Hypothalamus (tissue), 51 donors: ENCODE results near the gene INPP5D.
A peak's percentile ranks its signal among the peaks of the same experiment; 100 is the strongest.
"Not testable (repeated sequence)": the region's sequence is repeated elsewhere in the genome, so short reads cannot be mapped to it uniquely, and the experiment has no call there.

Experiments
- DNase-seq, 51 donors: peaks; one replicate each; lab custom pipeline; 2025; lab: John Stamatoyannopoulos, UW

INPP5D gene

DNA sequence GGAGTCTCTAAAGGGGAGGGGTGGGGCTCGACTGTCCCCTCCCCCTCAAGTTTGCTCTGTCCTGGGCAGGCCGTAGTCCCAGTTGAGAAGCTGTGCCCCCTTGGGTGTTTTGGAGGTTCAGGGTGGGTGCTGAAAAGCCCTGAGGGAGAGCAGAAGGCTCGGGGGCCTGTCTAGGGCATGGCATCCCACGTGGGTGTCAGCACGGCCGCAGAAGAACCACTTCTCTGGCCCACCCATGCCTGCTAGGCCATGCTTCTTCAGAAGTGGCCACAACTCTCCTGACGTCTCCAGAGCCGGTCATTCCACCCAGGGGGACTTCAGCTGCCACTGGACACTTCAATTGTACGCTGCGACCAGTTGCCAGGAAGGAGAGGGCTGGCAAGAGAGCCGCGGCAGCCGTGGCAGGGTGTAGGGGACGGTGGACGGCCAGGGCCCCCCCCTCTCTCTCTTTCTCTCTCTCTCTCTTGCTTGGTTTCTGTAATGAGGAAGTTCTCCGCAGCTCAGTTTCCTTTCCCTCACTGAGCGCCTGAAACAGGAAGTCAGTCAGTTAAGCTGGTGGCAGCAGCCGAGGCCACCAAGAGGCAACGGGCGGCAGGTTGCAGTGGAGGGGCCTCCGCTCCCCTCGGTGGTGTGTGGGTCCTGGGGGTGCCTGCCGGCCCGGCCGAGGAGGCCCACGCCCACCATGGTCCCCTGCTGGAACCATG, at the start of gene INPP5D:
Gene INPP5D, plus strand, starts transcription at position 546 of the 704 bp plus-strand sequence. Its CDS starts 137 bp downstream, at position 683.
- DNase-seq = peak in 4 of 51 donors; percentile 21 to 44 (median 35)

DNA sequence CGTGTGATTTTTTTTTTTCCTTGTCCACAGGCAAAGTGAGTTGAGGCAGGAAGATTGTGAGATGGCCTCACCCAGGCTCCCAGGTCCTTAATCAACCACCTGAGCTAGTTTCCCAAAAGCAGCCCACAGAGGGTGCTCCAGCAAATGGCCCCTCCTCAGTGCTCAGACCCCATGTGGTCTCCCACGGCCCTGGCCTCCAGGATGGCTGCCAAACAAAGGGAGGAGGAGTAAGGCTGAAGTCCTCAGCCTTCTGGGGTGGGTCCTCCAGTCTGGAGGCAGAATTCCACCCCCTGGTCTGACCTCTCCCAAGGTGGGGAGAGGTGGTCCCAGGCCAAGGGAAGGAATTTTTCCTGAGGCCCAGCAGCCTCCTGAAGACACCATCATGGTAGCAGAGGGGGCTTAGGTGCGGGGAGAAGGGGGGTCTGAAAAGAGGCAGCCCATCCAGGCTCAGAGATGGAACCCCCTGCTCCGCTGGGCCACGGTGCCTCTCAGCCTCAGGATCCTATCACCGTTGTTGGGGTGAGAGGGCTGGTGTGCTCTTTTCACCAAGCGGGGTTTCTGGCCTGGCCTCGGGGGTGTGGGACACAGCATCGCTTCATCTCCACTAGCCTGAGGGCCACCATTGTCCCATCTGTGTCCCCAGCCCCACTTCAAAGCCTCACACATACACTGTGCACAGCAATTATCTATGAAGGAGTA, 49.4 kb upstream of the INPP5D start:
- DNase-seq = no peak

DNA sequence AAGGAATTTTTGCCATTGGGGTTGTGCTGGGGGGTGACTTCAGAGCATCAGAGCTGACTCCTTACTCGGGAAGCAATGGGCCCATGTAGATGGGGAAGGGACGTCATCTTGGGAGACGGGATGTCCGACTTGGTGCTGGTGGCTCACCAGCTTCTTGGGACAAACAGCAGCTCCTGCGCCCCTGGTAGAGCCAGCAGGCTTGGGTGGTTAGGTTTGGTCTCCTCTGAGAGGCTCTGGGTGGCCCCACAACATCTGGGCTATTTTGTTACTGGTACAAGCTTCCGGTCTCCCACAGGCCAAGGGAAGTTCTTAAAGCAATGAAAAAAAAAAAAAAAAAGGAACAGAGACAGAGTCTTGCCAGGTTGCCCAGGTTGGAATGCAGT, 48.9 kb upstream of the INPP5D start:
- DNase-seq = no peak

DNA sequence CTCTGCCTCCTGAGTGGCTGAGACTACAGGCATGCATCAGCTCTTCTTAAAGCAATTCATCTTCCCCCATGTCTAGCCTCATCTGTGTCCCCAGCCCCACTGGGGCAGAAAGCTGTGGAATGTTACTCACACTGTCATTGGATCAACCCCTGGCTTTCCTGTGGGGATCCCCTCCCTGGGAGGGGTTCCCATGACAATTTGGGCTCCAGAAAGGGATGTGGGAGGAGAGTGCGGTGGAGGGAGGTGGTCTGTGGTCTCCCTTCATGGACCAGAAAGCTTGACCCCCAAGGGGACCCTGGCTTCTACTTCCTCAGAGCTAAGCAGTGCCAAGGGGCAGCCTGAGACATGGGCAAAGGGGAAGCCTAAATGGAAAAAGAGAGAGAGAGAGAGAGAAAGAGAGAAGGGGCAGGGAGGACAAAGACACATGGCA, 48.4 kb upstream of the INPP5D start:
- no peak for DNase-seq

DNA sequence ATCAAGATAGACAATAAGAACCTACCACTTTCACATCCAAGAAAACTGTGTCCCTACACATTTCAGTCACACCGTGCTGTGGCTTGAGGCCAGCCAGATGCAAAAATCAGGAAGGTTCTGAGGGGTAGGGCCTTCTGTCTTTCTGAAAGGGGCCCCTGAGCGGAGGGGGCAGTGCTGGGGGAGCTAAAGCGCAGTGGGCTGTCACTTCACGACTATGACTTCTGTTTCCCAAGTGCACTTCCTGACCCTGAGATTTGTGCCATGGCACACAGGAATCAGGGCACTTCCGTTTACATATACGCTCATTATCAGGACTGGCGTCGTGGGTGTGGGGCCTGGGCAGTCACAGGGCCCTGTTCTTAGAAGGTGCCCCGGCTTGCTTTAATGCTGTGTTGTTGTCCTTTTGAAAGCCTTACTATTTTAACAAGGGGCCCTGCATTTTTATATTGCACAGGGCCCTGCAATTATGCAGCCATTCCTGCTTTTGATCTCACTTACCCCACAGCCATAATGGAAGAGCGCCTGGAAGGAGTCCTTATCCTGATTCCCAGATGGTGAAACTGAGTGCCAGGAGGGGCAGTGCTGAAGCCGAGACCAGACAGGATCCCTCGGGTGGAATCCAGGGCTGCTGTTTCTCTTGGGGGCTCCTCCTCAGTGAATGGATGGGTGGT, 47.7 kb upstream of the INPP5D start:
- DNase-seq = no peak

DNA sequence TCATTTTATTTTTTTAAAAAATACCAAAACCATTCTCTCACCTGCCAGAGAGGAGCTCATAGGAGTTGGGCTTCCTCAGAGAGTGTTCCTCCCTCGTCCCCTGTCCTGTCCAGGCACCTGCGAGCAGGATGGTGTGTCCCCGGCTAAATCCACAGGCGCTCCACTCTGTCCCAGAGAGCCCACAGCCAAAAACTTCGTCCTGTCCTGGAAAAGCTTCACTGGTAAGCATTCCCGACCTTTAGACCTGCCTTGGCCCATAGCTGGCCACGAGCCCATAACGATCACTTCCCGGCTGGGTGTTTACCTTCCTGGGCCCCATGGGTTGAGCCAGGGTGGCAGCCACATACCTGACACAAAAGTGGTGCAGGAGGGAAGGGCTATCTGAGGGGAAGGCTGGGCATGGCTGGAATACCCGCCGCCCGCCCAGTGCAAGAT, 47.1 kb upstream of the INPP5D start, which contains the start of gene NGEF:
Gene NGEF, minus strand, starts transcription at position 230 of the 435 bp plus-strand sequence. CDS start 38,366 bp downstream, outside the sequence.
- DNase-seq = no peak

DNA sequence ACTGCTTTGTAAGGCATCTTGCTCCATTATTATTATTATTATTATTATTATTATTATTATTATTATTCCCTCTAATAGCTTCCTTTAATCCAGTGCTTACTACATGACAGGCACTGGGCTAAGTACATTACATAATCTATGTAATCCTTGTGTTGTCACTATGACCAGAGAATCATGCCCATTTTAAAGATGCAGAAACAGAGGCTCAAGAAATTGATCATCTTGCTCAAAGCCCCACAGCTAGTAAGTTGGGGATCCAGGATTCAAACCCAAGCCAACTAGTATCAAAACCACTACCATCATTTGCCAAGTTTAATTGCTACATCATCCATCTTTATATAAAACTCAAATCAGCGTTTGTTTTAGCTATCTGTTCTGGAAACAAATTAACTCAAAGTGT, 46.5 kb upstream of the INPP5D start:
- DNase-seq = no peak

DNA sequence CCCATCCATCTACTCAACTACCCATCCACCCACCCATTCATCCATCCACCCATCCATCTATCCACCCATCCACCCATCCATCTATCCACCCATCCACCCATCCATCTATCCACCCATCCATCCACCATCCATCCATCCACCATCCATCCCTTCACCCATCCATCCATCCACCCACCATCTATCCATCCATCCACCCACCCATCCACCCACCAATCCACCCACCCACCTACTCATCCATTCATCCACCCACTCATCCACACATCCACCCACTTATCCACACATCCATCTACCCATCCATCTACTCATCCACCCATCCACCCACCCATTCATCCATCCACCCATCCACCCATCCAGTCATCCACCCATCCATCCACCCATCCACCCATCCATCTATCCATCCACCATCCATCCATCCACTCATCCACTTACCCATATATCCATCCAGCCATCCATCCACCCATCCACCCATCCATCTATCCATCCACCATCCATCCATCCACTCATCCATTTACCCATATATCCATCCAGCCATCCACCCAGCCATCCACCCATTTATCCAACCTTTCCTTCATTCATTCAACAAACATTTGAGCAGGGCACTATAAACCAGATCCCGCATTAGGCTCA, 45.0 kb upstream of the INPP5D start:
- no peak for DNase-seq

DNA sequence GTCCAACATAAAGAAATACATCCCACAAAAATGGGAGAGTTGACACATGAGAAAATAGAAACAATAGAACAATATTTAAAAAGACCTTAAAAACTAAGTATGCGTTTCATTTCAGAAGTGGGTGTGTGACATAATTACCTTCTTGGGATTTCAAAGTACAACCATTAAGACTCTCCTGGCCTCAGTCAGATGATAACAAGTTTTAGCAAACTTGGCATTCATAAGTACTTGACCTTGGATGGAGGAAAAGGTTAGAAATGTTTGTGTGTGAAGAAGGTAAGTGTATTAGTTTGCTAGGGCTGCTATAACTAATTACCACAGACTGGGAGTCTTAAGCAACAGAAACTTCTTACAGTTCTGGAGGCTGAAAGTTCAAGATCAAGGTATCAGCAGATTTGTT, 42.2 kb upstream of the INPP5D start:
- no peak for DNase-seq

DNA sequence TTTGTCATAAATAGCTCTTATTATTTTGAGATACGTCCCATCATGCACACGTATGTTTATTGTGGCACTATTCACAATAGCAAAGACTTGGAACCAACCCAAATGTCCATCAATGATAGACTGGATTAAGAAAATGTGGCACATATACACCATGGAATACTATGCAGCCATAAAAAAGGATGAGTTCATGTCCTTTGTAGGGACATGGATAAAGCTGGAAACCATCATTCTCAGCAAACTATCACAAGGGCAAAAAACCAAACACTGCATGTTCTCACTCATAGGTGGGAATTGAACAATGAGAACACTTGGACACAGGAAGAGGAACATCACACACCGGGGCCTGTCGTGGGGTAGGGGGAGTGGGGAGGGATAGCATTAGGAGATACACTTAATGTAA, 40.5 kb upstream of the INPP5D start:
- not testable (repeated sequence) for DNase-seq

DNA sequence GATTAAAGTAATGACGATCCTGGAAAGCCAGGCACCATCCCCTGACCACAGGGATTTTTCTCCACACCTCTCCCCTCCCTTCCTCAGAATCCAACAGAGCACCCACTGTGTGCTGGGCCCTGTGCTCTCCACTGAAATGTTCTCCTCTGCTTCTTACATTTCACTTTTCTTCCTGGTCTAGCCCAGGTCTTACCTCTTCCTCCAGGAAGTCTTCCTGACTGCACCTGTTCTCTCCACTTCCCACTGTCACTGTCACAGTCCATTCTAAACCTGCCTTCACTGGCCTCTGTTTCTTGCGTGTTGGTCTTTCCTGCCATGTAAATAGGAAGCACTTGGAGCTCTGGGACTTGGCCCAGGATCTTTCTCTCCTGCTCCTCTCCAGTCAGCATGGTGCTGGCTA, 39.7 kb upstream of the INPP5D start:
- no peak for DNase-seq

DNA sequence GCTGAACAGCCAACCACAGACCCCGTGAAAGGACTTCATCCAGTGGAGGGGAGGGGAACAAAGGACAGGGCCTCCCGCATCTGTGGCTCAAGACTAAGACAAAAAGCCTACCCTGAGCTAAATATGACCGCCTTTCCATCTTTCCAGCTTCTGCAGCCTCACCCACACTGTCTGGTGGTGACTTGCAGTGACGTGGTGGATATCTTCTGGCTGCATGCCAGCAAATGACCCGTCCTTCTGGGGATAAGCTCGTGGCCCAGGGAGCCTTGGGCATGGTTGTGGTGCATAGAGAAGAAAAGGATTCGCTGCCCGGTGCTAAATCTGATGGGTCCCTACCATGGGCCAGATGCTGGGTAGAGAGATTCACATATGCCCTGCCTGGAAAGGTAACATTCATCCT, 38.4 kb upstream of the INPP5D start:
- DNase-seq = no peak

DNA sequence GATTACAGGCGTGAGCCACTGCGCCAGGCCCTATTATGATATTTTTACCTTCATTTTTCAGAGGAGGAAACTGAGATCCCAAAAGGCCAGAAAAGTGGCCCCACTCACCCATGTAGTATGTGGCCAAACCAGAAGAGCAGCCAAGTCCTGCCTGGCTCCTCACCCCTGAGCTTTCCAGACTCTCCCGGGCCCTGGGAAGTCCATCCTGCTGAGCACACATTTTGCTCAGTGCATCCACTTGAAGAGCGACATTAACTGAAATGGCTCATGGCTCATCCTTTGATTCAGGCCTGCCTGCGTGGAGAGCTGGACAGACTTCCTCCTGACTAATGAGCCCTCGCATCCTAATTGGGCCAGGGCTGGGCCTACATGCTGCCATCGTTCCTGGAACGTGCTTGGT, 37.6 kb upstream of the INPP5D start:
- no peak for DNase-seq

DNA sequence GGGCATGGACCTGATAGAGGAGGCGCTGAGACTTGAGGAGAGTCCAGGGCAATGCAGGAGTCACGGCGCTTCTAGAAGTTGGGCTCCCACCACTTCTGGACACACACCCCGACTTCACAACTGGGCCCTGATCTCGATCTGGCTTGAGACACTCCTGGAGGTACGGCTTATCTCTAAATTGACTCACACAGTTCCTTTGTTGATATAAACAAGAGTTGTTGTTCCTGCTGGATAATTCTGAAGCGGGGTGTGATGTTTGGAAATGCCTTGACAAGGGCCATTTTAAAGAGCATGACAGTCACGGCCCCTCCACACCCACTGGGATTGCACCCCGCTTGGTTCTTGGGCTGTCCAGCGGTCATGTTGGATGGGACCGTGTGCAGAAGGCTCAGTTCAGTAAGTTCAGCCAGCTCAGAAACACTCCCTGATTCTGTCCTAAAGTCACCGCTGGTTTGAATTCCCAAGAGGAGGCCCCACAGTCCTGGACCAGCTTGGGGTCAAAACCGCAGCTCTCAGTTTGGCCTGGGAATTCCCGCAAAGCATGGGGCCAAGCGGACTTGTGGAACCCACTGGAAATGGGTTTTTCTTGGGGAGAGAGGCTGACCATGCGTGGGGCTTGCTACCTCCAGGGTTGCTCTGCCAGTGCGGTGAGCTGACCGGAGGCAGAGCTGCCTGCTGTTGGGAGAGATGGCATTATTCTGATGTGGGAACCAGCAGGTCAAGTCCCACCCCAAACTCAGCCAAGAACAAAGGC, 37.0 kb upstream of the INPP5D start:
- DNase-seq = no peak

DNA sequence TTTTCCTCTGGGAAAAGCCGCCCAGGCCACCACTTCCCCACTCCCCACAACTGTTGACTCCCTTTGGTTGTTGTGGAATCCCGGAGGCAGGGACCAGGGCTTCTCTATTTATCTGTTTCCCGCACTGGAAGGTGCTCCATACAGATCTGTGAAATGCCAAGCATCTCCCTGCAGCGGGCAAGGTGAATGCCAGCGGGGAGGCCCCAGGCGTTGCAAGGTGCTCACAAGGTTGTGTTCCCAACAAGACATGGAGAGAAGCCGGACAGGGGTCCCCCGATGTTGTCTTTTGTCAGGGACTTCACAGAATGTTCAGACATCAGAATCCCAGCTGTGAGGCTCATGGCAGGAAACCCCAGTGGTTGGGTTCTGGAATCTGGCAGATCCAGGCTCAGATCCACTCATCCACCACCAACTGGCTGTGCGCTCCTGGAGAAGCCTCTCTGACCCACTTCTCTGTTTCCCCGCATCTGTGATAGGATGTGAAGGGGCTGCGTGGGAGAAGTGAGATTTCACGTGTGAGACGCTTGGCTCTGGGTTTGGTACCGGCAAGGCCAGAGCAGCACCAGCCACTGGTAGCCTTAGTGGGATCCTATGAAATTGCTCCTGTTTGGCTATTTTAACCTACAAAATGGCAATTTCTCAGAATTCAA, 36.3 kb upstream of the INPP5D start:
- DNase-seq = no peak

DNA sequence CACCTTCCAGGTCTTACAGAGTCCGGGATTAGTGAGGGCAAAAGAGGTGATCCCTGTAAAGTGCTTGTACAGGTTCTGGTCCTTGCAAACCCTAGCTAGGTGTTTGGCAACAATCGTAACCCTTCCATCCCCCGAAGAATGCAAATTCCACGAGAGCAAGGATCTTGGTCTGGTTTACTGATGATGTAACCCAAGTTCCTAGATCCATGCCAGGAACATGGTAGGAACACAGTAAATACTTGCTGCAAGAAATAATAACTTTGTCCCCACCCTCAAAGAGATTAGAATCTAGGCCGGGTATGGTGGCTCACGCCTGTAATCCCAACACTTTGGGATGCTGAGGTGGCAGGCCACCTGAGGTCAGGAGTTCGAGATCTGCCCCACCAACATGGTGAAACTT, 34.4 kb upstream of the INPP5D start:
- no peak for DNase-seq

DNA sequence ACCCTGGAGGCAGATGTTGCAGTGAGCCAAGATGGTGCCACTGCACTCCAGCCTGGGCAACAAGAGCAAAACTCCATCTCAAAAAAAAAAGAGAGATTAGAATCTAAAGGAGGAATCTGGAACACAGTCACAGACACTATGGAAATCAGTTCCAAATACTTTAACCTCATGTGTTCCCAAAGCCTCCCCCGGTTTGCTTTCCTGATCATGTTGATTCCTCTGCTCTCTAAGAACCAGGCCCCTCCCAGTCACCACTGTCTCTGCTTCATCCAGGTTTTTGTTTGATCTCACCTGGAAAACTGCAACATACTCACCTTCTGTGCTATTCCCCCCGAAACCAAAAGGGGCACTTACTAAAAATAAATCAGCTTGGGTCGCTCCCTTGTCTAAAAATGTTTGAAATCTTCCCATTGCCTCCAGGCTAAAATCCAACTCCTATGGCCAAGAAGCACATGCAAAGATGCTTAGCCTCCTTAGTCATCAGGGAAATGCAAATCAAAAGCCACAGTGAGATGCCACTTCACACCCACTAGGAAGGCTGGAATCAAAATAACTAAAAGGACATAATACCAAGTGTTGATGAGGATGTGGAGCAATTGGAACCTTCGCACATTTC, 33.8 kb upstream of the INPP5D start:
- DNase-seq = no peak

DNA sequence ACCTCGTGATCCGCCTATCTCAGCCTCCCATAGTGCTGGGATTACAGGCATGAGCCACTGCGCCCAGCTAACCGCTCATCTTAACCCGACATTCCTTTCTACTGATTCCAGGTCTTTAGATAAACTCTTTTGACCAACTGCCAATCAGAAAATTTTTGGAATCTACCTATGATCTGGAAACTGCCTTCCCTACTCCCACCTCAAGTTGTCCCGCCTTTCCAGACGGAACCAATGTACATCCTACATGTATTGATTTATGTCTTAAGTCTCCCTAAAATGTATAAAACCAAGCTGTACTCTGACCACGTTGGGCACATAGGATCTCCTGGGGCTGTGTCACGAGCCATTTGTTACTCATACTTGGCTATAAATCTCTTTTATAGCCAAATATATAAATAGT, 30.8 kb upstream of the INPP5D start:
- DNase-seq = no peak
